Body of pancreas (tissue), 4 donors: Measurements from ENCODE around the gene C2CD5. TPM values are rescaled to one million over a fixed set of nuclear protein-coding genes. Genes with fewer than 3 reads are reported as not detected.

Source experiments
- ATAC-seq: fragments of 150-250 bp; one replicate; pipeline ENCODE4 v1.9.1; 2016
- DNase-seq, 4 donors: peaks; one replicate each; pipeline ENCODE4 v3.0.0-alpha.2; 2019
- H3K27ac ChIP-seq, 4 donors: fragments of 200-600 bp; sonication (generic); 1 replicate in 3 of 4; 2 replicates in 1 of 4; pipeline versions ENCODE4 v1.5.1 to v1.6.1; 2016 to 2019; ENCODE audit warnings: mild to moderate bottlenecking in 1 of 4, mixed read lengths in 1 of 4, moderate library complexity in 1 of 4
- H3K27me3 ChIP-seq, 2 donors: fragments of 200-600 bp; sonication (generic); one replicate each; pipeline ENCODE4 v1.6.0; 2016; ENCODE audit warnings: mild to moderate bottlenecking in 1 of 2
- H3K36me3 ChIP-seq, 2 donors: fragments of 200-600 bp; sonication (generic); replicated peaks in 1 of 2; 2 replicates each; pipeline ENCODE4 v1.5.1; 2016; ENCODE audit warnings: low read depth in 2 of 2; ENCODE audit not compliant: insufficient read depth in 1 of 2
- H3K4me1 ChIP-seq: fragments of 200-600 bp; sonication (generic); one replicate; pipeline ENCODE4 v1.6.0; 2016
- H3K4me3 ChIP-seq, 2 donors: fragments of 200-600 bp; sonication (generic); 1 replicate in 1 of 2; 2 replicates in 1 of 2; pipeline ENCODE4 v1.5.1; 2016 to 2019
- H3K9me3 ChIP-seq, 3 donors: fragments of 200-600 bp; sonication (generic); 1 replicate in 2 of 3; 2 replicates in 1 of 3; pipeline ENCODE4 v1.5.1; 2016
- CTCF ChIP-seq, 7 experiments: fragments of 450-650 bp in 4 of 7; fragments of 200-600 bp in 3 of 7; sonication (generic) in 3 of 7; IDR thresholded peaks; one replicate each; pipeline ENCODE4 v1.5.1; 2016 to 2019; ENCODE audit warnings: antibody characterized with exemption in 7 of 7
- POLR2A ChIP-seq, 3 donors: fragments of 450-650 bp; IDR thresholded peaks; one replicate each; pipeline ENCODE4 v1.6.1; 2016; ENCODE audit warnings: antibody characterized with exemption in 3 of 3, mild to moderate bottlenecking in 2 of 3
- WGBS, 2 donors: methylation state at CpG; one replicate each; pipeline ENCODE4 v1.1.5; 2017; 5-methylcytosine and 5-hydroxymethylcytosine counted together
- intact Hi-C: fragments of 100-400 bp; cut with DNase I; formaldehyde crosslinking; loops from one replicate; pipeline ENCODE4 v1.15.1; 2023
- total RNA-seq, 2 donors: library from RNA; depleted of rRNA; stranded (reverse); fragments of >200 nt; gene quantifications; one replicate each; pipeline ENCODE4 v1.1.0, GENCODE V29; 2016

C2CD5 gene
- total RNA-seq, 2 donors from 2014 or later, result 12.2 to 32.9 TPM

DNA sequence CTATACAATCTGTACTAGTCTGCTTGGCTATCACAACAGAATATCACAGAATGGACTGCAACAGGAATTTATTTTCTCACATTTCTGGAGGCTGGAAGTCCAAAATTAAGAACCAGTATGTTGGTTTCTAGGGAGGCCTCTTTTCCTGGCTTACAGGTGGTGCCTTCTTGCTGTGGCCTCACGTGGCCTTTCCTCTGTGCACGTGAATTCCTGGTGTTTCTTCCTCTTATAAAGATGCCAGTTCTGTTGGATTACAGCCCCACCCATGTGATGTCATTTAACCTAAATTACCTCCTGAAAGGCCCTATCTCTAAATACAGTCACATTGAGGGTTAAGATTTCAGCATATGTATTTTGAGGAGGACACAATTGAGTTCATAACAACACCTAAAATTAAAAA, 32.1 kb upstream of the C2CD5 start:
- ATAC-seq (no peak), DNase-seq (no peak)
- intact Hi-C loops, result no loop called here
- H3K27ac ChIP-seq, result no peak overlapping the region
- no peaks in the 10 kb centered on the region for H3K4me1 ChIP-seq
- no peaks in the 10 kb centered on the region for H3K9me3 ChIP-seq
- WGBS, 2 donors, result 79 to 94% methylated on average over 2 of the region's 2 CpGs
- no peak overlapping the region for H3K4me3 ChIP-seq
- TF ChIP-seq CTCF (IDR thresholded peaks at IDR 0.05) (no peak), POLR2A (IDR thresholded peaks at IDR 0.05) (no peak)
- no peaks in the 10 kb centered on the region for H3K36me3 ChIP-seq
- H3K27me3 ChIP-seq, result no peaks in the 10 kb centered on the region

- ATAC-seq, result no peak
- no peaks in the 10 kb centered on the region for H3K27me3 ChIP-seq
- no peaks in the 10 kb centered on the region for H3K9me3 ChIP-seq
- TF ChIP-seq CTCF (IDR thresholded peaks at IDR 0.05), result no peak
- TF ChIP-seq POLR2A (IDR thresholded peaks at IDR 0.05), result no peak
- H3K27ac ChIP-seq, result no peak overlapping the region
- no peak overlapping the region for H3K4me3 ChIP-seq
- intact Hi-C loops, result no loop called here
- H3K36me3 ChIP-seq, result no peaks in the 10 kb centered on the region
- DNase-seq, result no peak
- H3K4me1 ChIP-seq, result no peaks in the 10 kb centered on the region
- 74 to 82% methylated on average over 1 of the region's 1 CpG for WGBS, 2 donors
Observed at GRCh38 chr12:22576065-22576464, 31.7 kb upstream of the C2CD5 start.

DNA sequence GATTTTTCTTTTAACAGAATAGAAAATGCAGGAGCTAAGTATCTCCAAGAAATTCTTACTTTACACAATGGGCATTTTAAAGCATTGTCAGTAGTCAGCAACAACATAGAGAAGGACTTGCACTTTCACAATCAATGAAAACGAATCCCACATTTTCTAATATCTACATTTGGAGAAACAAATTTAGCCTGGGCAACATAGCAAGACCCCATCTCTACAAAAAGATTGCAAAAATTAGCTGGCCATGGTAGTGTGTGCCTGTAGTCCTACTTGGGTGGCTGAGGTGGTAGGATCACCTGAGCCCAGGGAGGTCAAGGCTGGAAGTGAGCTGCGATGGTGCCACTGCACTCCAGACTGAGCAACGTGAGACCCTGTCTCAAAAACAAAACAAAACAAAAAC, 30.6 kb upstream of the C2CD5 start:
- intact Hi-C loops, result no loop called here
- TF ChIP-seq POLR2A (IDR thresholded peaks at IDR 0.05) (no peak), CTCF (IDR thresholded peaks at IDR 0.05) (no peak)
- 81 to 92% methylated on average over 3 of the region's 3 CpGs for WGBS, 2 donors
- Histone ChIP-seq H3K4me1 (no peaks in the 10 kb centered on the region), H3K4me3 (no peak overlapping the region), H3K9me3 (no peaks in the 10 kb centered on the region), H3K36me3 (no peaks in the 10 kb centered on the region), H3K27ac (no peak overlapping the region), H3K27me3 (no peaks in the 10 kb centered on the region)
- no peak for ATAC-seq
- no peak for DNase-seq

DNA sequence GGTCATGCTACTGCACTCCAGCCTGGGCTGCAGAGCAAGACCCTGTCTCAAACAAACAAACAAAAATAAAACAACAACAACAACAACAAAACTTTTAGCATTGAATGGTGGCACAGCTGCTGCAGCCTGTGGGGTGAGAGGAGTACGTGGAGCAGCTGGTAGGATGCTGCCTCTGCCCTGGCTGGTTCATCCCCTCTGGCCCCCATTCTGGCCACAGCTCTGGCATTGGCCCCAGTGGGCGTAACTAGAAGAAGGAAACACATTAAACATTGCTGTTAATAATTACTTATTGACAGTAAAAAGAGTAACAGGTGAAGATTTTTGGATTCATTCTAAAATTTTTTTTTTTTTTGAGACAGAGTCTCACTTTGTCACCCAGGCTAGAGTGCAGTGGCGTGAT, 28.8 kb upstream of the C2CD5 start:
- DNase-seq (no peak), ATAC-seq (no peak)
- 37 to 46% methylated on average over 3 of the region's 3 CpGs for WGBS, 2 donors
- H3K27ac ChIP-seq, result no peak overlapping the region
- no peaks in the 10 kb centered on the region for H3K27me3 ChIP-seq
- H3K4me3 ChIP-seq, result no peak overlapping the region
- intact Hi-C loops, result no loop called here
- no peaks in the 10 kb centered on the region for H3K4me1 ChIP-seq
- TF ChIP-seq POLR2A (IDR thresholded peaks at IDR 0.05) (no peak), CTCF (IDR thresholded peaks at IDR 0.05) (no peak)
- no peaks in the 10 kb centered on the region for H3K36me3 ChIP-seq
- H3K9me3 ChIP-seq, result no peaks in the 10 kb centered on the region

DNA sequence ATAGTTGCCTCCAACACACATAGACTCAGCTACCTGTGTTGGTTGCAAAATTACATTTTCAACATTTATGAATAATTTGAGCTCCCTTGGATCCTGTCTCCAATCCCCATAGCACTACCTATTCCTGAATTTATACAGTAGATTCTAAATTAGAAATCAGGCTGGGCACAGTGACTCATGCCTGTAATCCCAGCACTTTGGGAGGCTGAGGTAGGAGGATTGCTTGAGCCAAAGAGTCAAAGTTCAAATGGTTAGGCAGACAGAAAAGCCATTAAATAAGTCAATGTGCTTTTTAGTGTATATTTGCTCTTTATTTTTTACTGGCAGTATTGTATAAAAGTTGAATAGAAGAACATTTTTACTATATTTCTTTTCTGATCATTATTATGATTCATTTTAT, 24.9 kb upstream of the C2CD5 start:
- no peak overlapping the region for H3K4me3 ChIP-seq
- DNase-seq, result no peak
- H3K4me1 ChIP-seq, result no peaks in the 10 kb centered on the region
- no peak for ATAC-seq
- H3K27ac ChIP-seq, result no peak overlapping the region
- H3K27me3 ChIP-seq, result no peaks in the 10 kb centered on the region
- intact Hi-C loops, result no loop called here
- H3K36me3 ChIP-seq, result no peaks in the 10 kb centered on the region
- H3K9me3 ChIP-seq, result peaks cover 0 to 4% (median 0%) of the 10 kb centered on the region in 3 donors
- TF ChIP-seq POLR2A (IDR thresholded peaks at IDR 0.05) (no peak), CTCF (IDR thresholded peaks at IDR 0.05) (no peak)
